RPMI7951 (cell line): ENCODE data around the gene TMEM117. TPM values are rescaled to one million over a fixed set of nuclear protein-coding genes. Genes with fewer than 3 reads are reported as not detected.
A peak's percentile ranks its signal among the peaks of the same experiment; 100 is the strongest.
"Not testable (repeated sequence)": the region's sequence is repeated elsewhere in the genome, so short reads cannot be mapped to it uniquely, and the experiment has no call there.

Source experiments
- DNase-seq: peaks from one replicate; pipeline ENCODE4 v3.0.0-alpha.2; 2012; ENCODE audit warnings: low read depth
- total RNA-seq: library from RNA; depleted of rRNA; stranded (reverse); fragments of >200 nt; shearing (Covaris generic); gene quantifications from 2 replicates; pipeline ENCODE4 v1.2.3, GENCODE V29; 2014

The TMEM117 gene
- total RNA-seq, 1 experiment from 2014 or later, result 14.9 TPM

DNA sequence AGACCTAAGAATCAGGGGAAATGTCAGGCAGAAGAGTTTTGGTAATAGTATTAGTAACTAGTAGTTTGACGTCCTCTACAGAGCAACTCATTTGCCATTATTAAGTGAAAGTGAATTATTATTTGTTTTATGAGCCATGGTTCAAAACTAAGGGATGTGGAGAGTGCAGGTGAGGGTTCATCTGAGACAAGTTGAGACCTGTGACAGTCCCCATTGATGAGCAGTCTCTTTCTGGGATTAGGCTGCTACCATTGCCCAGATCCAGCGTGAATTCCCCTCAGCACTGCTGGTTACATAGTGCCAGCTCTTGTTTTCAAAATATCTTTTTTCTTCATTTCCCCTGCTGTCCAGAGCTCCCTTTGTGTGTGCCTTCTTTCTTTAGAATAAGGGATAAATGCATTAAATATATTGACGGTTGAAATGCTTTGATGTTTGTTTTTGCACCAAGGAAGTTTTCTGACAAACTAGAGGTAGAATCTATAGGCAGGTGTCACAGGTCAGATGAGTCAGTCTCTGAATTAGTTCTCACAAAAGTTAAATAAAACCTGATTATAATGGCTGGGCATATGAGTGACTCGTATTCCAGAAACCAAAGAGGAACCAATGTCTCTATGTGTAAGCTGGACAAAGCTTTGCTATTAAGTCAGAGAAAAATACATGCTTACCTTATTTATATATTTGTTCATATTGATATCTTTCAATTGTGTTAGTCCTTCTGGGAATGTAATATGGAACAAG is 381.4 kb downstream of the TMEM117 start:
- DNase-seq, result no peak

DNA sequence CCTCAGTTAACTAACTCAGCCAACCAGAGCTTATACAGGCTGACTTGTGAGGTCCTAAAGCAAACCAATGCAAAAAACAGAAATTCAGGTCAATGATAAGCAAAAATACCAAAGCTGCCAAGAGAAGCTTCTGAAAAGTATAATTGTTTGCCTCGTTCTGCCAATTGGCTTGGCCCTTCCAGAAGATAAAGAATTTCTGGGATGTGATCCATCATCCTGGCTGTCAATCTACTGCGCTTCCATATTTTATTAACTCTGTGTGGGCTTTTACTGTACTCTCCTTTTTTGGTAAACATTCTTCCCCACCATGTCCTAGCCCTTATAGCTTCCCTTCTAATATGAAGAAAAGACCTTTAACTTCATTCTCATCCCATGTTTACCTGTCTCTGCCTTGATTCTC is 387.9 kb downstream of the TMEM117 start:
- DNase-seq, result no peak

DNA sequence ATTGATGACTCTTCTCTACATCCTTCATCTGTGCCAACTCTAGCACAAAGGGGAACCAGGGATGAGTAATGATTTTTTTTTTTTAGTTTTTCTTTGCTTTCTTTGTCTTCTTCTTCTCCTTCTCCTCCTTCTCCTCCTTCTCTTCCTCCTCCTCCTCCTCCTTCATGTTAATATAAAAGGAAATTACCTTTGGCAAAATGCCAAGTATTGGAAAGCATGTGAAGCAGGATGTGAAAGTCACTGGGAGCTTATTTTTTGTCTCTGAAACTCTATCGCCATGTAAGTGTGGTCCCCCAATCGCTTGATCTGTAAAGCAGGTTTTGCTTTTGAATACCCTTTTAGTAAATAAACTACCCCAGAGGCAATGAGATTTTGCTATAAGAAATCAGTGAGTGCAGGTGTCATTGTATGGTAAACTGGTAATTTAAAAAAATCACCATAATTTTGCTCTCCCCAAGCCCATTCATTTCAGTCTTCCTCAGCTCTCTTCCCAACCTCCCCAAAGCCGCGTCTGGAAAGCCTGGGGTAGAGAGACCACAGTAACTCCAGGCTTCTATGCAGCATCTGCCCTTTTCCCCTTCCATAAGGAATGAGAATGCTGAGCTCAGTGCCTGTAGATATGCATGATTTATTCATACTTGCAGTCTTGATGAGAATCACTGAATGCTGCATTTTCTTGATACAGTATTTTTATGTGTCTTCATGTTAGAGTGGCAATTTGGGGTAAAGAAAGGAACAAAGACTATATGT is 388.7 kb downstream of the TMEM117 start:
- no peak for DNase-seq

DNA sequence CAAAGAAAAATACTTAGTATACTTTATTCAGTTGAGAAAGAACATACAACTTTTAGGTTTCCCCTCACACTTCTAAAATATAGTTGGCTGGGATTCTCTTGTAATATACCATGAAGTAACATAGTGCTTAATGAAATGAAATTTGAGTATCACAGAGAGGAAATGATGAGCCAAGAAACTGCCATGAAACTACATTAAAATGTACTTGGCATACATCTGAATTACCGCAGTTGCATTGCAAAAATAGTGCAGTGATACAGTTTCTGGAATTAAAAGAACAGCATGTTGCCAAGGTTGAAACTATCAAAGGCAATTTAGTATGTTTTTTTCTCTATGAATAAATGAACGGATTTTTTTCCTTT is 389.2 kb downstream of the TMEM117 start:
- DNase-seq, result no peak

DNA sequence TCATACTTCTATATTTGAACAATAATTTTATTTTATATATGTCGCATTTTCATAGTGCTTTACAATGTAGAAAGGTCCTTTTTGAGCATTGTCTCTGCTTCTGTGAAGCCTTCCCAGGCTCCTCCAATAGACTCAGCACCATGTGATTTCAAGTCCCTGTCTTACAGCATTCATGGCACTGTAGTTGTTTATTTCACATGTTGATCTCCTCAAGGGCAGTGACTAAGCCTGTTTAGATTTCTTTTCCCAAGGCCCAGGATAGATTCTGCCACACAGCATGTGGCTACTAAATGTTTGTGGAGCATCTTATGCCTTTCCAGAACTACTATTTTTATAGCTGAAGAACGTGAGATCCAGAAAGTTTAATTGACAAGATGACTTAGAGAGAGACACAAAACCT is 391.7 kb downstream of the TMEM117 start:
- DNase-seq, result no peak

DNA sequence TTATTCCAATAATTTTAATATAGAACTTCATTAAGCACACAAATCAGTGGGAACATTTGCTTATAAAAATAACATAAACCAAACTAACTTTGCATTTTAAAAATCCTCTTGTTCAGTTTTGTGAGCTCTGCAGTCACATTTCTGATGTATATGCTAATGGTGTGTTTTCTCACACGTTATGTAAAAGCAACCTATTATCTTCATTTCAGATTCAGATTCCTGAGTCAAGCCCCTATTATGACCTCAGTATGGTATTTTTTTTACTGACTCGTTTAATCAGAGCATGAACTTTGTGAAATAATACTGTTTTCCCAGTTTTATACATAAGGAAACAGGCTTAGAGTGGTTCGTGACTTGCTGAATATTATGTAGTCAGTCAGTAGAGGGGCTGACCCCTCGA is 394.0 kb downstream of the TMEM117 start:
- no peak for DNase-seq

DNA sequence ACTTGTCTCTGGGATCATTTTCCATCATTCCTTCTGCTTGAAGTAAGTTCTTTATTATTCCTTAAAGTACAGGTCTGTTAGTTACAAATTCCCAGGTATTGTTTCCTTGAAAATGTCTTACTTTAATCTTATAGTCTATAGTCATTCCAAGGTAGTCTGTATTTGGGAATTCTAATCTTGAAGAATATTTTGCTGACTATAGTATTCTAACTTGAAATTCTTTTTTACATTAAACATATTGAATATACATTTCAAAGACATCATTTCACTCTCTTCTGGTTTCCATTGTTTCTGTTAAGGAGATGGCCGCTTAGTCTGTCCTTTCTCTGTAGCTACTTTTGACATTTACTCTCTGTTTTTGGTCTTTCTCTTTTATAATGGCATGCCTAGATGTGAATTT is 399.8 kb downstream of the TMEM117 start:
- DNase-seq, result no peak

DNA sequence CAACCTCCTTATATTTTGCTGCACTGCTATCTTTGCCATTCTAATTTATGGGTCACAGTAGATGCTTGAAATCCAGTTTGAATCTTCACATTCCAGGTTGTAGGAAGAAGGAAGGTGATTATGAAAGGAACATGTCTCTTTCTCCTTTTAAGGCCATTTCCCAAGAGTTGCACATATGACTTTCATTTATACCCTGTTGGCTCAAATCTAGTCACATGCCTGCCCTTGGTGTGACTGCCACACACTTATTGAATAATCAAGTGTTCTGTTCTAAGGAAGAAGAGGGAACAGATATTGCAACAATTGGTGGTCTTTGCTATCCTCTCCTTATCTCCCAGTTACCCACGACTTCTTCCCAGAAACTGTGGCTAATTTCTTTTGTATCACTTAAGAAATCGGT is 404.3 kb downstream of the TMEM117 start:
- no peak for DNase-seq

DNA sequence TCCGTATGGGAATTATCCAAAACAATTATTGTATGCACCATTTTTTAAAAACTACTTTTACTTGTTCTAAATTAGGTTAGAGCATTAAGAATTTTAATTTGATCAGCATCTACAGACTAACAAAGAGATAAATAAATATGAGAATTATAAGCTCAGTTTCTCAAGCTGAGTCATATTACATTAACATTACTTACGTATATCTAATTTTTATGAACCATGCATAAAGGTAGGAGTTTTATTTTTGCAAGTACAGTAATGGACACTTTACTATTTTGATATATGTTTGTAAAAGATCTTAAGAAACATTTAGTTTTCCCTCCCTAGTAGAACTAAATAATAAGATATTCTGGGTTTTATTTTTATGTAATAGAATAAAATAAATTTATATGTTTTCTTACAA is 410.1 kb downstream of the TMEM117 start:
- no peak for DNase-seq

DNA sequence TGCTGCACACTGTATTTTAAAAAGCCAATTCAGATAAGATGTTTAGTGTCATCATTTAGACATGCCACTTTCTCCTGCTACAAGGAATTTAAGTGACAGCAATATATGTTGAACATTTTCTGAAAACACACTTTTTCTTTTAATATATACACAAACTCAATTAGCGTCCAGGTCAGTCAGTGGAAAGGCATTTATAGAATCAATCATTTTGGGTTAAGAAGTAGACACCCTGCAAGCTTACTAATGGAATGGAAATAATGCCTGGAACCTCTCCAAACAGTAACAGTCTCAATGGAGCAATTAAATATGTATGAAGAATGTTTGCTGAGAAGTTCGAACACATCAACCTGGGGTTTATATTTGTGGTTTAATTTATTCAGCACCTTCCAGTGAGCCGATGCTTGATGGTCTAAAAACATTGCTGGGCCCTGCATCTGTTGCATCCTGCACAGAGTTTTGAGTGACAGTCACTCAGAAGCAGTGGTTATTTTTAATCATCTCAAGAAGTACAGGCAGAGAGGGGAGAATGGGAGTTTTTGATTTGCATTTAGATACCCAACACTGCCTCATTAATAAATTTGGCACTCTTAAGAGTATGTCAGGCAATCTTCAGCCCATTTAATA is 410.7 kb downstream of the TMEM117 start:
- no peak for DNase-seq

DNA sequence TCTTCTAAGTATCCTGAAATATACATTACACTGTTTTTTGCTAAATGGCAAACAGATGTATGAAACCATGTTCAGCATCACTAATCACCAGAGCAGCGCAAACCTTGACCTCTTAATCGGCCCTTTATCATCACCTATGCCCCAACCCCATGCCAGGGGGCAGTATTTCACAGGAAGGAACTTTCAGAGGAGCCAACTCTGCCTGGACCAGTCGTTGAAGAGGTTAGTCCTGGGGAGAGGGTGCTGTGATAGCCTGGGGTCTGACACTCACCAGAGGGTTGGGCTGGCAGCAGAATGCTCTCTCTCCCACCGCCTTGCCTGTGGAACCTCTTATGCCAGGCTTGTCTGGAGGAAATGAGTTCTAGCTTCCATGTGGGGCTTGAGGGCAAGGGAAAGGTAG is 411.7 kb downstream of the TMEM117 start:
- DNase-seq, result no peak

DNA sequence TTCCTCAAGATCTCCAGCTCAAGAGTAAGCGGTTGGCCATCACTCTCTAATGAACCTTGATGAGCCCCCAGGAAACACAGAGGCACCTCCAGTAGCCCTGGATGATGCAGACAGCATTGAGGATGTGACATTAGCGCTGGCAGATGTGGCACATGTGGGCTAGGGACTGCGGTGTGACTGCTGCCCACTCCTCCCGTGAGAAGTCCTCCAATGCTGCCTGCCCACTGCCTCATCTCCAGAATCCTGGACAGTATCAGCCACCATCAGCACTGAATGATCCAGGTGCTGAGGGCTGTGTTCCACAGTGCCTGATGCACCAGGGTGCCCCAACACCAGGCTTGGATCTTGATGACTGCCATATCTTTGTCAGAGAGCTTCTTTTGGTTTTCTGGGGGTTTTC is 412.6 kb downstream of the TMEM117 start:
- no peak for DNase-seq

DNA sequence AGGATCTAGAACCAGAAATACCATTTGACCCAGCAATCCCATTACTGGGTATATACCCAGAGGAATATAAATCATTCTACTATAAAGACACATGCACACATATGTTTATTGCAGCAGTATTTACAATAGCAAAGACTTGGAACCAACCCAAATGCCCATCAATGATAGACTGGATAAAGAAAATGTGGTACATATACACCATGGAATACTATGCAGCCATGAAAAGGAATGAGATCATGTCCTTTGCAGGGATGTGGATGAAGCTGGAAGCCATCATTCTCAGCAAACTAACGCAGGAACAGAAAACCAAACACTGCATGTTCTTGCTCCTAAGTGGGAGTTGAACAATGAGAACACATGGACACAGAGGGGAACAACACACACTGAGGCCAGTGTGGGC is 414.6 kb downstream of the TMEM117 start:
- DNase-seq, result not testable (repeated sequence)

DNA sequence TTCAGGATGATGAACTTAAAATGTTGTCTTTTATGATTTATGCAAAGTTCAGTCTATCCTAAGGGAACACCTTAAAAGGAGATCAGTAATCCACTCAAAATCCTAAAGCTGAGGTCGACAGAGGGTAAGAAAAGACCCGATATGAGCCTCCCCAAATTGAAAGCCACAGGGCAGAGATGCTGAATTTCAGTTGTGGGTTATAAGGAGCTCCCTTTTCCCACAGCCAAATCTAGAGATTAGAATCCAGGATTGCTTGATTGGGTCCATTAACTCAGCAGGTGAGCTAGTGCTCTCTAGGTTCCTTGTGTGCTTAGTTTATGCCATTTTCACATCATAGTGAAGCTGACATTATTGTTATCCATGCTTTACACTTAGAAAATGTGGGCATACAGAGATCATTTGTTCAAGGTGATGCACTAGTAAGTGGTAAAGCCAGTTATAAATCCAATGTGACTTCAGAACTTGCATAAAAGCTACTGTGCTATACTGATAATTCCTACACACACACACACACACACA is 417.5 kb downstream of the TMEM117 start:
- DNase-seq, result no peak

DNA sequence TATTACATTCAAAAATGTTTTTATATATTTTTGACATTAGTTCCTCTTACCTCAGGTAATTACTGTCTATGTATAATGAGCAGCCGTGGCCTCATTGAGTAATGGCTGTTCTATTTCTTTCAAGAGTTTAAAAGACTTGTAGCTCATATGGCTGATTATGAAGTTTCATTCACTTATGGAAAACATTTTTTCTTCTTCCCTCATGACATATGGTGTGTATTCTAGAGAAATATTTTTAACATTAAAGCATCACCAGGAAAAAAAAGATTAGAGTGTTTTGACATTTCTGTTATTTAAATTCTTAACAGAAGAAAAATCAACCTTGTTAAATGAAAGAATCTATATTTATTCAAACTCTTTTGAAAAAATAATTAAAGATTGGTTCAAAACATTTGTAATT is 422.4 kb downstream of the TMEM117 start:
- no peak for DNase-seq

DNA sequence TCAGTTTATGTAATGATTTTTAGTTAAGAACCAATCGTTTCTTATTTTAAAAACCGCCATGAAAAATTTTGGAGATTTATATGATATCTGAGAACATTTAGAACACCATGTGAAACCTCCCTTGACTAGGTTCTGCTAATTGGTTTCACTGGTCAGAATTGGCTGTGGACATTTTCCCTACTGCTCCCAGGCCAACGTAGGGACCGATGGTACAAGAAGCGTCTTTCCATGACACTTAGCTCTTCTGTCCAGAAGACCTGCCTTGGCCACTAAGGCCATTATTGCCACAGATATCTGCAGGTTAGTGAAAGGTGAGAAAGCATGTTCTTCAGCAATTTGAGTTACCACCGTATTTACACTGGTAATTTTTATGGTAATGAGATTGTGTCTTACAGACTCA is 424.0 kb downstream of the TMEM117 start:
- no peak for DNase-seq

DNA sequence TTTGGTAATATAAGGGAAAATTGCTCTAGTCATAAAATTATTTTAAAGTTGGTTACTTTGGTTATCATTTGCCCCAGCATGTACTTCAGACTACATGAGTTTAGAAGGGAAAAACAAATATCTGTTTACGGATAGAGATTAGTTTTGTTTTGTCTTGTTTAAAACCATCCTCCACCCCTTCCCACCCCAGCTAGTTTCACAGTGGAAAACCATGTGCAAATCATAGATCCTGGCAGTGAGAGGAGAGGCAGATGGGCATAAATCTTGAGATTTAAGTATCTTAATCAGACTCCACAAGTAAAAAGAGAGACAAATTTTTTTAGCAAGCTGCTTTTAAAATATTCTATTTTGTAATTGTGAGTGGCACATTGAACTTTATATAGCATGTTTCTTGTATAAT is 424.7 kb downstream of the TMEM117 start:
- no peak for DNase-seq

DNA sequence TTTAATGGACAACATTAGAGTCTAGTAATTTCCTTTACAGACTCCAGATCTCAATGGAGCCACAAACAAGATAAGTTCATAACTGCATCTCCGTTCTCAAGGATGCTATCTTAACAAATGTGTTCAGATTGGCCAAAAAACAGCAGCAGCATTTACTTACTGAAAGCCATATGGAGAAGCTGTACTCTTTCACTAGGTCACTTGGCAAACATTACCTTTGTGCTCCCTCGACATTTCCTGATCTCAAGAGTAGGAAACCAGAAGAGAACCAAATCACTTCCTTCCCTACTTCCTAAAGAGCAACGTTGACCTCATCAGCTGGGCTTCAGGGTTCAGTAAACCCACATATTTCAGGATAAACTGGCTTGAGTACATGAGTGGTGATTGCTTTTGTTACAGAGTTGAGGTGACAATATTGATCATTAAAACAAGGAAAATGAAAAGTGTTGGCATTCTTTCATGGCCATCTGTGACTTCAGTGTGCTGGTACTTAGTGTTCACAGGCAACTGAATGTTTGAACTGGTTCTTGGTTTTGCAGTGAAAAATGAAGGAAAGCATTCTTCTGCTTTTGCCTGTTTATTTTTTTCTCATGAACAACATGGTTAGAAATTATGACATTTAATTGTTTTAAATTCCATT is 449.6 kb downstream of the TMEM117 start:
- DNase-seq, result no peak

DNA sequence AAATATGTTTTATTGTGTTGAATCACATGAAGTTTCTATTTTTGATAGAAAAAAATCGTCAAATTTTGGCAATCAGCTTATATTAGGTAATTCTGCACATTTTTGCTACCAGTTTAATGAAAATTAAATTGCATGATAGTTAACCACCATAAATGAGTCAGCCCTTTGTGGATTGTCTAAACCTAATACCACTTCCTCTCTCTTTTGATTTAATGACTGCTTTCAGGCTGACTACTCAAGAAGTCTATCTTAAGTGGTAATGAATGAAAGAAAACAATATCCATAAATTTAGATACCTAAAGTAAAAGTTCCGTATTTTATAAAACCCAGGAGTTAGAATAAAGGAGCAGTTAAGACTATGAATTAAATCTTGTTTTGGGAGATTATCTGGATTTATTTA is 450.5 kb downstream of the TMEM117 start:
- peak; percentile 36 for DNase-seq

DNA sequence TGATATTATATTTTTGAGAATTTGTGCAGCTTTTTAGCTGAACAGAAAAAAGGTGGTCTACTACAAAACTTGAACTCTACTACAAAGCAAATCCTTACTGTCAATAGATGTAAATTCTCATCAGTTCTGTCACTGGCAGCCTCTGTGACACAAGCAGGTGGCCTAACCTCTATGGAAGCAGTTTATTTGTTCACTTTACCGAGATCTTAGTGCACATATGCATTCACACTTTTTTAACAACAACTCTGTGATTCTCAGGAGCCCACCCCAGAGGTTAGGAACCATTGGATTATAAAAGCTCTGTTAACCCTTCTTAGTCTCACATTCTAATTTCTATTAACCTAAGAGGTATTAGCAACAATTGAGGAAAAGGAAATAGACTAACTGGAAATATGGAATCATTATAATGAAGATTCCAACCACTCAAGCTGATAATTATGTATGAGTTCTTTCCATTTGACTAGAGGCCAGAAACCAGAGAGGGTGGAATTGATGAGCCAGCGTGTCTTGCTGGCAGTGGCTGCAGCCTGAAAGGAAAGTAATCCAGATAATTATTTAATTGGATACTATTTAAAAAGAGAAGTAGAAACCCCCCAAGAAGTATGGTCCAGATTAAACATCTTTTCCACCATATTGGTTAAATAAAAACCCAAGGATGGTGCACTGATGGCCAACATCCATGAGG is 451.1 kb downstream of the TMEM117 start:
- DNase-seq, result no peak

DNA sequence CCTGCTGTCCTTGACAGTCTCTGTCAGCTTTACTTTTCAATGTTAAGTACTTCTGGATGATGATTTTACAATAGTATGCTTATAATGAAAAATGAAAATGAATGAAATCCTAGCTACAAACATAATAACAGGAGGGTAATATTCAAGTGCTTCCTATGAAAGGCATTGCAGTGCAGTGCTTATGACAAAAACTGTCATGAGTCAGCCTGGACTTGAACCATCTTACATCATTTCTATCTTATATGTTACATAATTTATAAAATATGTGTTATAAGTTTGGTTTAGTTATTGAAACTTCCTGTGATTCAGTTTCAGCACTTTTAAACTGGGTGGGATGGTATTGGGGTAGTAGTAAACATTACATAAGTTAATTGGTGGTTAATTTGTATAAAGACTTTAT is 451.7 kb downstream of the TMEM117 start:
- DNase-seq, result no peak

DNA sequence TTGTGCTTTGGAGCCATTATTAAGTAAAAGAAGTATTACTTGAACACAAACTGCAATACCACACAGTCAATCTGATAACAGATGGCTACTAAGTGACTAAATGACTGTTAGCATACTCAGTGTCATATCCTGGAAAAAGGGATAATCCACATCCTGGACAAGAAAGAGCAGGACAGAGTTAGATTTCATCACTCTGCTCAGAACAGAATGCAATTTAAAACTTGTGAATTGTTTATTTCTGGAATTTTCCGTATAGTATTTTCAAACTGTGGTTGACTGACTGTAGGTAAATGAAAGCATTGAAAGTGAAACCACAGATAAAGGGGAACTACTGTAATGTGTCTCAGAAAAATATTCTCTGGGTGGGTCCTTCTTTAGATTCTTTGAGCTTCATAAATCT is 458.8 kb downstream of the TMEM117 start:
- DNase-seq, result no peak
